Inflammatory macrophage (primary cell): ENCODE results near the gene SPINT4.
"Not testable (repeated sequence)": the region's sequence is repeated elsewhere in the genome, so short reads cannot be mapped to it uniquely, and the experiment has no call there.

Experiments
- DNase-seq, 2 donors: peaks; one replicate each; pipeline ENCODE4 v3.0.0-alpha.2; 2020 to 2022
- total RNA-seq, 18 experiments: gene quantifications; one replicate each; lab custom pipeline; 2026; ENCODE audit warnings: mixed read lengths in 6 of 18, inconsistent platforms in 2 of 18; lab: John Stamatoyannopoulos, UW

SPINT4 gene
- total RNA-seq: 0 to 0.06 (median 0) reads per million in 18 experiments

GRCh38 chr20:45722047-45722446 lies at the start of gene SPINT4:
TSS of gene SPINT4 (plus strand) at chr20:45722347. CDS start at chr20:45722368, 21 bp downstream.
- no peak for DNase-seq

GRCh38 chr20:45672765-45673164 lies 49.4 kb upstream of the SPINT4 start:
- DNase-seq: no peak

DNA sequence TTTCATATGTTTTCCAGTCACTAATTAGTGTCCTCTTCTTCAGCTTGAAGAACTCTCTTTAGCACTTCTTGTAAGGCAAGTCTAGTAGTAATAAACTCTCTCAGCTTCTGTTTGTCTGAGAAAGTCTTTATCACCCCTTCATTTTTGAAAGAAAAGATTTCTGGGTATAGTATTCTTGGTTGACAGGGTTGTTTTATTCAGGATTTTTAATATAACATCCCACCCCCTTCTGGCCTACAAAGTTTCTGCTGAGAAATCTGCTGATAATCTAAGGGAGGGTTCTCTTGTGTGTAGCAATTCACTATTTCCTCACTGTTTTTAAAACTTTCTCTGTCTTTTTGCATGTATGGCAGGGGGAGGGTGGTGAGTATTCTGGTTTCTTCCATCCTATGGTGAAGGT lies 42.5 kb upstream of the SPINT4 start:
- no peak for DNase-seq

- peak in 1 of 2 donors; percentile 4 for DNase-seq
Measured at GRCh38 chr20:45685896-45686295, 36.3 kb upstream of the SPINT4 start.

DNA sequence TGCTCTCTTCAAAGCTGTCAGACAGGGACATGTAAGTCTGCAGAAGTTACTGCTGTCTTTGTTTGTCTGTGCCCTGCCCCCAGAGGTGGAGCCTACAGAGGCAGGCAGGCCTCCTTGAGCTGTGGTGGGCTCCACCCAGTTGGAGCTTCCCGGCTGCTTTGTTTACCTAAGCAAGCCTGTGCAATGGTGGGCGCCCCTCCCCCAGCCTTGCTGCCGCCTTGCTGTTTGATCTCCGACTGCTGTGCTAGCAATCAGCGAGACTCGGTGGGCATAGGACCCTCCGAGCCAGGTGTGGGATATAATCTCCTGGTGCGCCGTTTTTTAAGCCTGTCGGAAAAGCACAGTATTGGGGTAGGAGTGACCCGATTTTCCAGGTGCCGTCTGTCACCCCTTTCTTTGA lies 28.8 kb upstream of the SPINT4 start:
- not testable (repeated sequence) for DNase-seq

- DNase-seq: no peak
Measured at GRCh38 chr20:45695496-45695895, 26.7 kb upstream of the SPINT4 start.

GRCh38 chr20:45701104-45701503 lies 21.0 kb upstream of the SPINT4 start:
- no peak for DNase-seq

GRCh38 chr20:45701873-45702272 lies 20.3 kb upstream of the SPINT4 start, which contains the start of gene WFDC13:
TSS of gene WFDC13 (plus strand) at chr20:45702038. CDS start at chr20:45702124, 86 bp downstream.
- DNase-seq: no peak

GRCh38 chr20:45704969-45705637 lies 17.0 kb upstream of the SPINT4 start, which contains the start of gene WFDC10B:
TSS of gene WFDC10B (minus strand) at chr20:45705019. CDS start at chr20:45685992, 19,027 bp downstream.
- DNase-seq: no peak

DNA sequence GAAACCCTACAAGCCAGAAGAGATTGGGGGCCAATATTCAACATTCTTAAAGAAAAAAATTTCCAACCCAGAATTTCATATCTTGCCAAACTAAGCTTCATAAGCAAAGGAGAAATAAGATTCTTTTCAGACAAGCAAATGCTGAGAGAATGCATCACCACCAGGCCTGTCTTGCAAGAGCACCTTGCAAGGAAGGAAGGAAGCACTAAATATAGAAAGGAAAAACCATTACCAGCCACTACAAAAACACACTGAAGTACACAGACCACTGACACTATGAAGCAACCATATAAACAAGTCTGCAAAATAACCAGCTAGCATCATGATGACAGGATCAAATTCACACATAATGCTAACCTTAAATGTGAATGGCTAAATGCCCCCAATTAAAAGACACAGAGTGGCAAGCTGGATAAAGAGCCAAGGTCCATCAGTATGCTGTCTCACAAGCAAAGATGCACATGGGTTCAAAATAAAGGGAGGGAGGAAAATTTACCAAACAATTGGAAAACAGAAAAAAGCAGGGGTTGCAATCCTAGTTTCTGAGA lies 5.9 kb upstream of the SPINT4 start:
- DNase-seq: not testable (repeated sequence)

DNA sequence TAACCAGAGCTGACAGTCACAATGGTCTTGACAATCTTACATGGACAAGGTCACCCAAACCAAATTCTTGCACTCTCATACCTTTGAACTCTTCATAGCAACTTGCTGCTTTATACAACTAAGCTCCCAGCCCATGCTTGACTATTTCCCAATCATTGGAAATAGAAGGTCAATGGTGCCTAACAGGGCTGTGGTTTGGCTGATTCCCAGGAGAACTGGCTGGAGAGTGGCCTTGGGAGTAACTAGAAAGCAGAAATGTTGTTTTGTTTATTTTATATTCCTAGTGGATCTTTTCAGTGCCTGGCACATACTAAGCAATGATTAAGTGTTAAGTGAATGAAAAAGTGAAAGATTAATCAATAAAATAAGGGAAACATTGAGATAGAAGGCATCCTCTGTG lies 3.0 kb downstream of the SPINT4 start:
- DNase-seq: no peak

DNA sequence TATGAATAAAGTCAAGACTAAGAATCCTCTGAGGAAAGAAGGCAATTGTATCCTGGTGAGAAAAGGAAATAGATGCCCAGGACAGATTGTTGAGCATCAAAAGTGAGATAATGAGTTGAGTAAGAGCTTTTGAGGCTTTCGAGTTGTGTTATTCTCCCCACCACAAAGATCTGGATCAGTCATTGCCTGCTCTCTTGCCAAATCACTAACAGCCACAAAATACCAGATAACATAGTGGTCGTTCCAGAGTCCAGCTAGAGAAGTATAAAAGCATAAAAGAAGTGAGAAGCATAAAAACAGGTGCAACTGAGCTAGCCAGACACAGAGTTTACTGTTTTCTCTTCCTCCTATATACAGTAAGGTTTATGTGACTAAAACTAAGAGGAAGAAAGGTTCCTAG lies 4.9 kb downstream of the SPINT4 start:
- DNase-seq: no peak

- DNase-seq: no peak
Measured at GRCh38 chr20:45732199-45732598, 10.1 kb downstream of the SPINT4 start.

DNA sequence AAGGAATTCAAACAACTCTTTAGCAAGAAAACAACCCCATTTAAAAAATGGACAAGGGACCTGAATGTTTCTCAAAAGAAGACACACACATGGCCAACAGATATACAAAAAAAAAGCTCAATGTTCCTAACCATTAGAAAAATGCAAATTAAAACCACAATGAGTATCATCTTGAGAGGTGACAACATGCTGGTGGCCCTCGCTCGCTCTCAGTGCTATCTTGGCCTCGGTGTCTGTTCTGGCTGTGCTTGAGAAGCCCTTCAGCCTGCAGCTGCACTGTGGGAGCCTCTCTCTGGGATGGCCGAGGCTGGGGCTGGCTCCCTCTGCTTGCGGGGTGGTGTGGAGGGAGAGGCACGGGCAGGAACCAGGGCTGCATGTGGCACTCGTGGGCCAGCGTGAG lies 13.4 kb downstream of the SPINT4 start:
- no peak for DNase-seq

DNA sequence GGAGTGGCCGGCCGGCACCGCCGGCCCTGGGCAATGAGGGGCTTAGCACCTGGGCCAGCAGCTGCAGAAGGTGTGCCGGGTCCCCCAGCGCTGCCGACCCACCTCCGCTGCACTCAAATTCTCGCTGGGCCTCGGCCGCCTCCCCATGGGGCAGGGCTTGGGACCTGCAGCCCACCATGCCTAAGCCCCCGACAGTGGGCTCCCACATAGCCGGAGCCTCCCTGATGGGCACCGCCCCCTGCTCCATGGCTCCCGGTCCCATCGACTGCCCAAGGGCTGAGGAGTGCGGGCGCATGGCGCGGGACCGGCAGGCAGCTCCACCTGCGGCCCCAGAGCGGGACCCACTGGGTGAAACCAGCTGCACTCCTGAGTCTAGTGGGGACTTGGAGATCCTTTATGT lies 13.8 kb downstream of the SPINT4 start:
- no peak for DNase-seq

- no peak for DNase-seq
Measured at GRCh38 chr20:45742596-45742995, 20.4 kb downstream of the SPINT4 start.

GRCh38 chr20:45745015-45745414 lies 22.9 kb downstream of the SPINT4 start:
- DNase-seq: no peak

DNA sequence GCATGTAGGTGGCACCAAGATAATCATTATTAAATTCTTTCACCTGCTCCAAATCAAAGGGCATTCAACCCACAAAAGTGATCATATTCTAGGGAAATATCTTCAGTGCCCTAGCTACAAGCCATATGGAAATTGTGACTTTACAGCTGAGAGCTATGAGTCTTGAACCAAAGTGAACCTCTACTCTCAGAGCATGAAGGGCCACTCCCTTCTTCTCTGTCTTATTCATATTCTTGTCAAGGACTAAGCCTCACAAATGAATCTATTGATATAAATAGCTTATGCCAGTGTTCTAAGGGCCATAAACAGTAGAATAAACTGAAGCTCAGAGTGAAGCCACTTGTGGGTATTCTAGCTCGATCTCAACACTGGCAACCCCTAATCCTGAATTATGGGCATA lies 29.6 kb downstream of the SPINT4 start:
- DNase-seq: no peak

DNA sequence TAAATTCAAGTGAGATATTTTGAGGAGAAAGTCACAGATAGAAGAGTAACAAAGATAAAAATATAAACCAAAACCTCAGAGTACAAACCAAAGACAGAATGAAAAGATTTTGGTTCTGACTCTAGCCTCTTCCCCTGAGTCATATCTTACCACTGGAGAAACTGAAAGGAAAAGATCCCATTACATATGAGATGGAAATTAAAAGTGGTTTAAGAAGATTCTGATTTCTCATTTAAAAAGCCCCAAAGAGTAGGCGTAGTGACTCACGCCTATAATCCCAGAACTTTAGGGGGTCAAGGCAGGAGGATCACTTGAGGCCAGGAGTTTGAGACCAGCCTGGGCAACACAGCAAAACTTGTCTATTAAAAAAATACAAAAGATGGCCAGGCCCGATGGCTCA lies 30.6 kb downstream of the SPINT4 start:
- DNase-seq: no peak

DNA sequence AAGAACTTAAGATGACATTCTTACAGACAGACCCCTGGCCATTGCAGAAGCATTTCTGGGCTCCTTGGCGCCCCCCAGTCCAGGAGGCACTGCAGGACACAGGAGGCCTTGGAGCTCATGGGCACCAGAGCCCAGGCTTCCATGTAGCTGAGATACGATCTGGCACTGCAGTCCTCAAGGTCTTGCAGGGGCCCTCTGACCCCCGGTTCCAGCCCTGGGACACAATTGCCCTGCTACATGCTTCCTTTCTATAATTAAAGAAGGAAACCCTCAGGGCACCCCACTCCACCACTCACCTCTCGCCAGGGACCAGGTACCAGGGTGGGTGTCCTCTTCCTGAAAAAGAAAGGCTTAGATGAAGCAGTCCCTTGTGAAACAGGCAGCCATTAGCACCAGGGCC lies 35.9 kb downstream of the SPINT4 start:
- no peak for DNase-seq

GRCh38 chr20:45759921-45760320 lies 37.8 kb downstream of the SPINT4 start:
- DNase-seq: not testable (repeated sequence)

DNA sequence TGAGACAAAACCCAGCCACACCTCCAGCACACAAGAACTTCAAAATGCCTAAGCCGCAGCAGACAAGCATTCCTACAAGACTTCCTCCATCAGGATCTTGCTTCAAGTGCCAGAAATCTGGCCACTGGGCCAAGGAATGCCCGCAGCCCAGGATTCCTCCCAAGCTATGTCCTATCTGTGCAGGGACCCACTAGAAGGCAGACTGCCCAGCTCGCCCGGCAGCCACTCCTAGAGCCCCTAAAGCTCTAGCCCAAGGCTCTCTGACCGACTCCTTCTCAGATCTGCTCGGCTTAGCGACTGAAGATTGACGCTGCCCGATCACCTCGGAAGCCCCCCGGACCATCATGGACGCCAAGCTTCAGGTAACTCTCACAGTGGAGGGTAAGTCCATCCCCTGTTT lies 39.8 kb downstream of the SPINT4 start:
- not testable (repeated sequence) for DNase-seq

- not testable (repeated sequence) for DNase-seq
Measured at GRCh38 chr20:45764618-45765282, 42.6 kb downstream of the SPINT4 start.
